Nephron (organoid): ENCODE measurements around the gene PDSS2.
"Not testable (repeated sequence)": the region's sequence is repeated elsewhere in the genome, so short reads cannot be mapped to it uniquely, and the experiment has no call there.

ENCODE experiments used
- H3K27ac Mint-ChIP-seq, 3 experiments: 2 replicates each; pipeline ENCODE4 v1.8.0; 2020; ENCODE audit warnings: mixed read lengths in 3 of 3, mild to moderate bottlenecking in 2 of 3, moderate library complexity in 1 of 3
- H3K27me3 Mint-ChIP-seq: 2 replicates; pipeline ENCODE4 v1.8.0; 2021; ENCODE audit warnings: low read depth, mild to moderate bottlenecking, moderate library complexity, mixed read lengths
- H3K36me3 Mint-ChIP-seq: 2 replicates; pipeline ENCODE4 v1.8.0; 2020; ENCODE audit warnings: low read depth, mixed read lengths
- H3K4me1 Mint-ChIP-seq: 2 replicates; pipeline ENCODE4 v1.8.0; 2020; ENCODE audit warnings: mixed read lengths
- H3K4me3 Mint-ChIP-seq, 3 experiments: 2 replicates each; pipeline ENCODE4 v1.8.0; 2020; ENCODE audit warnings: mild to moderate bottlenecking in 3 of 3, mixed read lengths in 3 of 3, moderate library complexity in 2 of 3
- H3K9me3 Mint-ChIP-seq: 2 replicates; pipeline ENCODE4 v1.8.0; 2020; ENCODE audit warnings: mixed read lengths
- CTCF ChIP-seq, 3 experiments: fragments of 200-600 bp; sonication (generic); IDR thresholded peaks; one replicate each; pipeline ENCODE4 v1.5.0; 2021; ENCODE audit warnings: antibody characterized with exemption in 3 of 3; ENCODE audit not compliant: unreplicated experiment in 3 of 3

PDSS2 gene

GRCh38 chr6:107314531-107314939 is 144.8 kb downstream of the PDSS2 start:
- no peak for TF ChIP-seq CTCF (IDR thresholded peaks at IDR 0.05; ENCODE audit: unreplicated experiment in 3 of 3)
- Mint-ChIP-seq H3K4me1 (peaks cover 5% of the 10 kb centered on the region), H3K36me3 (no peaks in the 10 kb centered on the region), H3K9me3 (no peaks in the 10 kb centered on the region), H3K27me3 (no peaks in the 10 kb centered on the region), H3K27ac (no peak overlapping the region), H3K4me3 (no peak overlapping the region)

DNA sequence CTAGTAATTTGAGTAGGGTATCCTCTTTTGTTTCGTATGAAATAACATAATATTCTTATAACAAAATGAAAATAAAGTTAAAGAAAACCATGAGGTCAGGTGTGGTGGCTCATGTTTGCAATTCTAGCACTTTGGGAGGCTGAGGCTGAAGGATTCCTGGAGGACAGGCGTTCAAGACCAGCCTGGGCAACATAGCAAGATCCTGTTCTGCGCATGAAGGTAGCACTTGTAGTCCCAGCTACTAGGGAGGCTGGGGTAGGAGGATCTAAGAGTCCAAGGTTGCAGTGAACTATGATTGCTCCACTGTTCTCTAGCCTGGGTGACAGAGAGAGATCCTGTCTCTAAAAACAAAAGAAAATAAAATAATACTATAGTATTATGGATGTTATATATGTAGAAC is 145.6 kb downstream of the PDSS2 start:
- no peaks in the 10 kb centered on the region for H3K9me3 Mint-ChIP-seq
- no peak for TF ChIP-seq CTCF (IDR thresholded peaks at IDR 0.05; ENCODE audit: unreplicated experiment in 3 of 3)
- H3K27me3 Mint-ChIP-seq = no peaks in the 10 kb centered on the region
- peaks cover 10% of the 10 kb centered on the region for H3K4me1 Mint-ChIP-seq
- H3K4me3 Mint-ChIP-seq = no peak overlapping the region
- no peaks in the 10 kb centered on the region for H3K36me3 Mint-ChIP-seq
- H3K27ac Mint-ChIP-seq = no peak overlapping the region

- H3K9me3 Mint-ChIP-seq = no peaks in the 10 kb centered on the region
- H3K27ac Mint-ChIP-seq = no peak overlapping the region
- no peak overlapping the region for H3K4me3 Mint-ChIP-seq
- peaks cover 15% of the 10 kb centered on the region for H3K4me1 Mint-ChIP-seq
- H3K27me3 Mint-ChIP-seq = no peaks in the 10 kb centered on the region
- TF ChIP-seq CTCF (IDR thresholded peaks at IDR 0.05; ENCODE audit: unreplicated experiment in 3 of 3) = no peak
- H3K36me3 Mint-ChIP-seq = no peaks in the 10 kb centered on the region
These were observed 149.0 kb downstream of the PDSS2 start for GRCh38 chr6:107310362-107310761.

- Mint-ChIP-seq H3K27ac (peak overlapping the region; percentile 79 to 86 (median 86)), H3K4me3 (peak overlapping the region in 1 of 3 experiments; percentile 42), H3K36me3 (peaks cover 4% of the 10 kb centered on the region), H3K4me1 (peaks cover 15% of the 10 kb centered on the region), H3K27me3 (no peaks in the 10 kb centered on the region), H3K9me3 (peaks cover 5% of the 10 kb centered on the region)
- no peak for TF ChIP-seq CTCF (IDR thresholded peaks at IDR 0.05; ENCODE audit: unreplicated experiment in 3 of 3)
These were observed 150.7 kb downstream of the PDSS2 start for GRCh38 chr6:107308677-107309076.

DNA sequence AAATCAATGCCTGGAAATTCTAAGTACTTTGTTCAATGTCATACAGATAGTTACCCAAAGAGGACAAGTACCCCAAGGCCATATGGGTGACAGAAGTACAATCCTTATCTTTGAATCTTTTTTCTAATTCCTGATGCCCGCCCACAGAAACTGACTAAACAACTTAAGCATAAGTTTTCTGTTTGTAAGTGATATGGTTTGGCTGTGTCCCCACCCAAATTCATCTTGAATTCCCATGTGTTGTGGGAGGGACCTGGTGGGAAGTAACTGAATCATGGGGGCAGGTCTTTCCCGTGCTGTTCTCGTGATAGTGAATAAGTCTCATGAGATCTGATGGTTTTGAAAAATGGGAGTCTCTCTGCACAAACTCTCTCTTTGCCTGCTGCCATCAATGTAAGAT is 153.4 kb downstream of the PDSS2 start:
- H3K27ac Mint-ChIP-seq, H3K9me3 Mint-ChIP-seq, H3K36me3 Mint-ChIP-seq, H3K27me3 Mint-ChIP-seq, H3K4me3 Mint-ChIP-seq: not testable (repeated sequence)
- peaks cover 15% of the 10 kb centered on the region for H3K4me1 Mint-ChIP-seq

GRCh38 chr6:107305391-107305790 is 154.0 kb downstream of the PDSS2 start:
- no peaks in the 10 kb centered on the region for H3K27me3 Mint-ChIP-seq
- H3K27ac Mint-ChIP-seq = no peak overlapping the region
- peaks cover 4% of the 10 kb centered on the region for H3K36me3 Mint-ChIP-seq
- peaks cover 12% of the 10 kb centered on the region for H3K4me1 Mint-ChIP-seq
- no peak for TF ChIP-seq CTCF (IDR thresholded peaks at IDR 0.05; ENCODE audit: unreplicated experiment in 3 of 3)
- H3K9me3 Mint-ChIP-seq = peaks cover 5% of the 10 kb centered on the region
- no peak overlapping the region for H3K4me3 Mint-ChIP-seq
